ENCODE results near the gene VPS26B.

GRCh38 chr11:134223121-134223520 is 1.4 kb upstream of the VPS26B start:
- TF ChIP-seq CTCF (IDR thresholded peaks at IDR 0.05) (no peak), CREB1 (CRISPR knock-in tag; IDR thresholded peaks at IDR 0.05) (no peak)
